OCI-LY1 (cell line): ENCODE results near the gene TRIM46.

ENCODE experiments used
- CTCF ChIP-seq: fragments of 200-600 bp; sonication (generic), shearing (Covaris generic); IDR thresholded peaks from 2 replicates; pipeline ENCODE4 v1.5.1; 2017; ENCODE audit warnings: mild to moderate bottlenecking, antibody characterized with exemption, low read length, moderate library complexity, mixed read lengths
- EZH2 ChIP-seq: fragments of 200-600 bp; sonication (generic), shearing (Covaris generic); IDR thresholded peaks from 2 replicates; pipeline ENCODE4 v1.8.0; 2017; ENCODE audit warnings: borderline replicate concordance, mixed run types, mild to moderate bottlenecking, antibody characterized with exemption, low read length, moderate library complexity, mixed read lengths

DNA sequence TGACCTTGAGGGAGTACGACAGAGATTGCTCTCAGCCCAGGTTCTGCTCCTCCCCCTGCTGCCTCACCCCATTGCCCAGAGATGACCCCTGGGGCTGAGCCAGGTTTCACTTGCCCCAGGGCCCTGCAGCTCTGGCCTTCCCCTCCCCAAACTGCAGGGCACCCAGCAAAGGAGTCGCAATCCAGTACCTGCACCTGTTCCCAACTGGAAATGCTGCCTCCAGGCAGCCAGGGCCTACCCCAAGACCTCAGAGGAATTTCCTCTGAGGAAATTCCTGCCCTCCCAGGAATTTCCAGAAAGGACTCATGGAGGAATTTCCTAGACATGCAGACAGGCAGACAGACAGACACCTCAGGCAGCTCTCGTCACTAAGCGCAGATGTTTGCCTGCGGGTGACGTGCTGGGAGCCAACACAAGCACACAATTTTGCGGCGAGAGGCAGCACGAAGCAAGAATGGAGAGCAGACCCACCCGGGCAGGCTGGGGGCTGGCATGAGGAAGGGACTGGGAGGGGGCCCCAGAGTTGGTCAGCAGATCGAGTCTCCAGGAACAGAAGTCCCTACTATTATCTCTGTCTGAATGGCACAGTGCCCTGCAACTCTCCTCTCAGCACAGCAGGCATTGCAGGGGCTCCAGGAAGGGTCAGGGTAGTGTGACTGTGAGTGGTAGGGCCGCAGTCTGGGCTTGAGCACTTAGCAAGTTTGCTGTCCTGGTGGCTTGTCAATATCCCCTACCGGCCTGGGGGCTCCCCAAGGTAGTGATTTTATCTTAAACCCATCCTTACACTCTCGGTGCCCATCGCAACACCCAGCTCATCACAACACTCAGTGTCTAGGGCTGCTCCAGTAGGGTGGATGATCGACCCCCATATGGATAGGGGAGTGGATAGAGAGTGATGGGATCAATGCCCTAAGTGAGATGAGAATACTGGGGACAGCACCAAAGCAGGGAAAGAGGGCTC lies 48.9 kb upstream of the TRIM46 start:
- TF ChIP-seq CTCF: no peak
- no peak for TF ChIP-seq EZH2
